G401 (cell line): ENCODE results near the gene ZNF516. TPM values are rescaled to one million over a fixed set of nuclear protein-coding genes. Genes with fewer than 3 reads are reported as not detected.
"Not testable (repeated sequence)": the region's sequence is repeated elsewhere in the genome, so short reads cannot be mapped to it uniquely, and the experiment has no call there.

Experiments
- DNase-seq: peaks from one replicate; pipeline ENCODE4 v3.0.0-alpha.2; 2015; ENCODE audit warnings: low spot score
- in situ Hi-C: cut with HindIII; loops from 2 replicates; pipeline ENCODE4 v1.10.0; 2016; ENCODE audit warnings: low sequenced_read_pairs, mixed read lengths
- total RNA-seq: library from RNA; depleted of rRNA; stranded (reverse); fragments of >200 nt; shearing (Covaris generic); gene quantifications from 2 replicates; pipeline ENCODE4 v1.2.3, GENCODE V29; 2014; rRNA removed

Gene ZNF516
- 8.4 and 9.6 TPM in 2 replicates for total RNA-seq

GRCh38 chr18:76495006-76495370 lies at the start of gene ZNF516:
Gene ZNF516 (minus strand): TSS chr18:76495242. CDS start chr18:76443054, 52,188 bp downstream.
- in situ Hi-C loops, result no loop called here
- no peak for DNase-seq

- in situ Hi-C loops, result no loop called here
- no peak for DNase-seq
Observed at GRCh38 chr18:76538846-76539245, 43.8 kb upstream of the ZNF516 start.

- in situ Hi-C loops, result no loop called here
- DNase-seq, result no peak
Observed at GRCh38 chr18:76537621-76538020, 42.6 kb upstream of the ZNF516 start.

GRCh38 chr18:76536593-76536992 lies 41.6 kb upstream of the ZNF516 start:
- DNase-seq, in situ Hi-C loops: not testable (repeated sequence)

- in situ Hi-C loops, result no loop called here
- DNase-seq, result no peak
Observed at GRCh38 chr18:76532875-76533274, 37.8 kb upstream of the ZNF516 start.

GRCh38 chr18:76530846-76531245 lies 35.8 kb upstream of the ZNF516 start:
- DNase-seq, result no peak
- in situ Hi-C loops, result no loop called here

GRCh38 chr18:76530391-76530790 lies 35.3 kb upstream of the ZNF516 start:
- no peak for DNase-seq

GRCh38 chr18:76529433-76529811 lies 34.4 kb upstream of the ZNF516 start:
- DNase-seq, result no peak
- in situ Hi-C loops, result no loop called here

More at GRCh38 chr18:76530391-76530790, 35.3 kb upstream of the ZNF516 start:
- in situ Hi-C loops, result no loop called here

- DNase-seq, result no peak
- in situ Hi-C loops, result no loop called here
Observed at GRCh38 chr18:76528477-76529432, 33.7 kb upstream of the ZNF516 start.

GRCh38 chr18:76525911-76526310 lies 30.9 kb upstream of the ZNF516 start:
- DNase-seq, result no peak
- in situ Hi-C loops, result no loop called here

GRCh38 chr18:76524900-76525698 lies 30.1 kb upstream of the ZNF516 start:
- no peak for DNase-seq
- in situ Hi-C loops, result no loop called here

GRCh38 chr18:76524477-76524876 lies 29.4 kb upstream of the ZNF516 start:
- no peak for DNase-seq
- in situ Hi-C loops, result no loop called here

GRCh38 chr18:76522551-76522950 lies 27.5 kb upstream of the ZNF516 start:
- DNase-seq, result no peak
- in situ Hi-C loops, result no loop called here

- in situ Hi-C loops, result no loop called here
- no peak for DNase-seq
Observed at GRCh38 chr18:76522122-76522503, 27.1 kb upstream of the ZNF516 start.

GRCh38 chr18:76521417-76522121 lies 26.5 kb upstream of the ZNF516 start:
- no peak for DNase-seq

GRCh38 chr18:76518860-76519538 lies 24.0 kb upstream of the ZNF516 start:
- in situ Hi-C loops, result no loop called here
- DNase-seq, result no peak

More at GRCh38 chr18:76521417-76522121, 26.5 kb upstream of the ZNF516 start:
- in situ Hi-C loops, result no loop called here

GRCh38 chr18:76518123-76518859 lies 23.2 kb upstream of the ZNF516 start:
- in situ Hi-C loops, result no loop called here
- DNase-seq, result no peak

GRCh38 chr18:76515576-76515975 lies 20.5 kb upstream of the ZNF516 start:
- in situ Hi-C loops, result no loop called here
- no peak for DNase-seq
